CD4-positive, alpha-beta T cell treated with Interleukin-6 for 4 hours (primary cell): ENCODE measurements around the gene PIBF1.
"Not testable (repeated sequence)": the region's sequence is repeated elsewhere in the genome, so short reads cannot be mapped to it uniquely, and the experiment has no call there.

Experiments
- DNase-seq: peaks from one replicate; pipeline ENCODE4 v3.0.0-alpha.2; 2020; ENCODE audit warnings: mixed read lengths

PIBF1 gene

GRCh38 chr13:72823081-72823480, 41.1 kb downstream of the PIBF1 start:
- no peak for DNase-seq

- no peak for DNase-seq
These were observed 41.8 kb downstream of the PIBF1 start for GRCh38 chr13:72823724-72824123.

GRCh38 chr13:72834601-72835000, 52.7 kb downstream of the PIBF1 start:
- DNase-seq, result no peak

GRCh38 chr13:72839831-72840426, 58.0 kb downstream of the PIBF1 start:
- DNase-seq, result peak; percentile 41

- DNase-seq, result no peak
These were observed 61.1 kb downstream of the PIBF1 start for GRCh38 chr13:72842991-72843390.

GRCh38 chr13:72845148-72845547, 63.2 kb downstream of the PIBF1 start:
- DNase-seq, result not testable (repeated sequence)

- no peak for DNase-seq
These were observed 67.6 kb downstream of the PIBF1 start for GRCh38 chr13:72849571-72849970.

- no peak for DNase-seq
These were observed 69.2 kb downstream of the PIBF1 start for GRCh38 chr13:72850959-72851677.

GRCh38 chr13:72851678-72852014, 69.7 kb downstream of the PIBF1 start:
- no peak for DNase-seq

GRCh38 chr13:72852207-72852606, 70.3 kb downstream of the PIBF1 start:
- DNase-seq, result no peak

GRCh38 chr13:72853000-72853399, 71.1 kb downstream of the PIBF1 start:
- DNase-seq, result no peak

- DNase-seq, result no peak
These were observed 82.4 kb downstream of the PIBF1 start for GRCh38 chr13:72864142-72865011.

- no peak for DNase-seq
These were observed 86.3 kb downstream of the PIBF1 start for GRCh38 chr13:72868229-72868628.

GRCh38 chr13:72875233-72875632, 93.3 kb downstream of the PIBF1 start:
- DNase-seq, result no peak

GRCh38 chr13:72884101-72884500, 102.2 kb downstream of the PIBF1 start:
- DNase-seq, result no peak

GRCh38 chr13:72886272-72887067, 104.5 kb downstream of the PIBF1 start:
- no peak for DNase-seq

GRCh38 chr13:72889495-72889894, 107.6 kb downstream of the PIBF1 start:
- no peak for DNase-seq

GRCh38 chr13:72890546-72890945, 108.6 kb downstream of the PIBF1 start:
- DNase-seq, result no peak

- DNase-seq, result no peak
These were observed 109.5 kb downstream of the PIBF1 start for GRCh38 chr13:72891423-72891822.

GRCh38 chr13:72896869-72897268, 114.9 kb downstream of the PIBF1 start:
- no peak for DNase-seq

- not testable (repeated sequence) for DNase-seq
These were observed 119.6 kb downstream of the PIBF1 start for GRCh38 chr13:72901546-72901945.

GRCh38 chr13:72908416-72908815, 126.5 kb downstream of the PIBF1 start:
- DNase-seq, result no peak

- no peak for DNase-seq
These were observed 130.0 kb downstream of the PIBF1 start for GRCh38 chr13:72911981-72912380.
